Loucy (cell line): ENCODE measurements around the gene RELT.

Experiments
- H2AFZ ChIP-seq: fragments of 200-600 bp; sonication (generic); 2 replicates; pipeline ENCODE4 v1.6.0; 2016; ENCODE audit warnings: antibody characterized with exemption, mild to moderate bottlenecking, low read length, moderate library complexity
- H3F3A ChIP-seq: fragments of 200-600 bp; 2 replicates; pipeline ENCODE4 v1.6.0; 2016; ENCODE audit warnings: antibody characterized with exemption, low read depth, mild to moderate bottlenecking
- H3K27me3 ChIP-seq: fragments of 200-600 bp; sonication (generic); 2 replicates; pipeline ENCODE4 v1.6.1; 2014; ENCODE audit warnings: low read length, mild to moderate bottlenecking; ENCODE audit not compliant: insufficient read depth, poor library complexity, severe bottlenecking
- H3K36me3 ChIP-seq: fragments of 200-600 bp; sonication (generic); 2 replicates; pipeline ENCODE4 v1.6.1; 2016; ENCODE audit warnings: low read length; ENCODE audit not compliant: insufficient read depth
- H3K4me1 ChIP-seq: fragments of 200-600 bp; sonication (generic); 2 replicates; pipeline ENCODE4 v1.5.1; 2014; ENCODE audit warnings: low read length, mild to moderate bottlenecking; ENCODE audit not compliant: insufficient read depth, poor library complexity, severe bottlenecking
- H3K4me2 ChIP-seq: fragments of 200-600 bp; sonication (generic); 2 replicates; pipeline ENCODE4 v1.6.0; 2014; ENCODE audit warnings: antibody characterized with exemption, low read length, low read depth, mild to moderate bottlenecking; ENCODE audit not compliant: poor library complexity, severe bottlenecking
- H3K4me3 ChIP-seq: fragments of 200-600 bp; sonication (generic); 2 replicates; pipeline ENCODE4 v1.5.1; 2014; ENCODE audit warnings: low read length, mild to moderate bottlenecking, mixed read lengths; ENCODE audit not compliant: poor library complexity, severe bottlenecking
- H3K79me2 ChIP-seq: fragments of 200-600 bp; sonication (generic); 2 replicates; pipeline ENCODE4 v1.6.1; 2014; ENCODE audit warnings: low read length; ENCODE audit not compliant: insufficient read depth
- H3K9ac ChIP-seq: fragments of 200-600 bp; sonication (generic); 2 replicates; pipeline ENCODE4 v1.6.0; 2014; ENCODE audit warnings: mild to moderate bottlenecking, low read depth, low read length, moderate library complexity; ENCODE audit not compliant: poor library complexity, severe bottlenecking
- H3K9me2 ChIP-seq: fragments of 200-600 bp; sonication (generic); replicated peaks from 2 replicates; pipeline ENCODE4 v1.6.1; 2016; ENCODE audit warnings: low read depth, low read length, mixed read lengths
- H3K9me3 ChIP-seq: fragments of 200-600 bp; sonication (generic); 2 replicates; pipeline ENCODE4 v1.6.1; 2014; ENCODE audit warnings: mild to moderate bottlenecking, antibody characterized with exemption, low read length, low read depth; ENCODE audit not compliant: insufficient read depth
- H4K20me1 ChIP-seq: fragments of 200-600 bp; sonication (generic); 2 replicates; pipeline ENCODE4 v1.6.0; 2014; ENCODE audit warnings: antibody characterized with exemption, low read length, mild to moderate bottlenecking; ENCODE audit not compliant: insufficient read depth, poor library complexity, severe bottlenecking
- CTCF ChIP-seq: fragments of 200-600 bp; sonication (generic); conservative IDR thresholded peaks from 2 replicates; pipeline ENCODE4 v1.5.1; 2014; ENCODE audit warnings: mild to moderate bottlenecking, antibody characterized with exemption, low read length
- EZH2phosphoT487 ChIP-seq: fragments of 200-600 bp; IDR thresholded peaks from 2 replicates; pipeline ENCODE4 v1.6.1; 2018; ENCODE audit warnings: antibody characterized with exemption, mild to moderate bottlenecking, moderate library complexity, borderline replicate concordance

Gene RELT

GRCh38 chr11:73384872-73385689 is 8.9 kb downstream of the RELT start:
- peak overlapping the region; percentile 87 for H3K4me2 ChIP-seq
- H3K36me3 ChIP-seq: peaks cover 6% of the 10 kb centered on the region; the same call in 1 of the 2 replicates
- H2AFZ ChIP-seq: no peak overlapping the region
- no peaks in the 10 kb centered on the region for H3K27me3 ChIP-seq
- peak overlapping the region; percentile 34 for H3K4me3 ChIP-seq
- H3K9me2 ChIP-seq: no peaks in the 10 kb centered on the region
- peak overlapping the region; percentile 46 for H3K9ac ChIP-seq
- H4K20me1 ChIP-seq: peaks cover 55% of the 10 kb centered on the region
- no peaks in the 10 kb centered on the region for H3K9me3 ChIP-seq
- no peaks in the 10 kb centered on the region for H3F3A ChIP-seq
- H3K79me2 ChIP-seq: peaks cover 93% of the 10 kb centered on the region
- H3K4me1 ChIP-seq: peaks cover 68% of the 10 kb centered on the region
- TF ChIP-seq CTCF: no peak
- TF ChIP-seq EZH2phosphoT487: no peak

- TF ChIP-seq EZH2phosphoT487 (no peak), CTCF (no peak)
- peaks cover 46% of the 10 kb centered on the region for H4K20me1 ChIP-seq
Observed at GRCh38 chr11:73386016-73386415, 9.8 kb downstream of the RELT start.

GRCh38 chr11:73386546-73386945 is 10.3 kb downstream of the RELT start:
- Histone ChIP-seq H3K4me1 (peaks cover 58% of the 10 kb centered on the region), H3K79me2 (peaks cover 79% of the 10 kb centered on the region), H3K4me2 (peak overlapping the region; percentile 87)

More at GRCh38 chr11:73386016-73386415, 9.8 kb downstream of the RELT start:
- Histone ChIP-seq H3K9ac (peak overlapping the region; percentile 46), H3K79me2 (peaks cover 84% of the 10 kb centered on the region), H3K36me3 (peaks cover 13% of the 10 kb centered on the region; the same call in 1 of the 2 replicates), H3K27me3 (no peaks in the 10 kb centered on the region), H3K9me3 (no peaks in the 10 kb centered on the region), H3K9me2 (no peaks in the 10 kb centered on the region), H2AFZ (no peak overlapping the region), H3K4me2 (peak overlapping the region; percentile 87), H3K4me1 (peaks cover 59% of the 10 kb centered on the region), H3K4me3 (no peak overlapping the region), H3F3A (no peaks in the 10 kb centered on the region)

More at GRCh38 chr11:73386546-73386945, 10.3 kb downstream of the RELT start:
- Histone ChIP-seq H3F3A (no peaks in the 10 kb centered on the region), H3K9me3 (no peaks in the 10 kb centered on the region), H2AFZ (no peak overlapping the region), H3K9me2 (no peaks in the 10 kb centered on the region), H3K27me3 (no peaks in the 10 kb centered on the region), H4K20me1 (peaks cover 46% of the 10 kb centered on the region), H3K36me3 (peaks cover 17% of the 10 kb centered on the region; the same call in 1 of the 2 replicates), H3K9ac (peak overlapping the region; percentile 46), H3K4me3 (no peak overlapping the region)
- TF ChIP-seq CTCF (no peak), EZH2phosphoT487 (no peak)
